WTC11 (cell line): ENCODE data around the gene PPP1R2C. TPM values are rescaled to one million over a fixed set of nuclear protein-coding genes. Genes with fewer than 3 reads are reported as not detected.

Source experiments
- ATAC-seq: fragments of 200-7000 bp; cut with Tn5 transposase; 2 replicates; pipeline ENCODE4 v1.10.0; 2021; ENCODE audit warnings: mild to moderate bottlenecking, moderate library complexity
- CTCF ChIA-PET: fragments of 300-600 bp; sonication (Branson Sonifier 250); formaldehyde crosslinking; loops from one replicate; lab custom pipeline; 2021; ENCODE audit warnings: antibody characterized with exemption; lab: Charles Lee
- POLR2A ChIA-PET: fragments of 350-600 bp; sonication (Branson Sonifier 250); formaldehyde crosslinking; loops from one replicate; lab custom pipeline; 2021; ENCODE audit warnings: antibody characterized with exemption; lab: Charles Lee
- DNase-seq: peaks from one replicate; pipeline ENCODE4 v3.0.0; 2021; ENCODE audit warnings: low spot score
- H3K27ac Mint-ChIP-seq: 2 replicates; pipeline ENCODE4 v1.8.0; 2021; ENCODE audit warnings: mixed read lengths
- H3K27me3 Mint-ChIP-seq: 2 replicates; pipeline ENCODE4 v1.8.0; 2021; ENCODE audit warnings: low read depth, mild to moderate bottlenecking, moderate library complexity, mixed read lengths
- H3K36me3 Mint-ChIP-seq: 2 replicates; pipeline ENCODE4 v1.8.0; 2021; ENCODE audit warnings: mixed read lengths
- H3K4me1 Mint-ChIP-seq: 2 replicates; pipeline ENCODE4 v1.8.0; 2022; ENCODE audit warnings: mixed read lengths
- H3K4me3 Mint-ChIP-seq: 2 replicates; pipeline ENCODE4 v1.8.0; 2021; ENCODE audit warnings: mild to moderate bottlenecking, moderate library complexity, mixed read lengths
- H3K9me3 Mint-ChIP-seq: 2 replicates; pipeline ENCODE4 v1.8.0; 2021; ENCODE audit warnings: mixed read lengths
- ATF1 ChIP-seq: sonication (generic); formaldehyde crosslinking; IDR thresholded peaks from 2 replicates; pipeline ENCODE4 v1.8.1; 2023; ENCODE audit warnings: mild to moderate bottlenecking, moderate library complexity, missing genetic modification reagents
- CBFB ChIP-seq: sonication (generic); formaldehyde crosslinking; IDR thresholded peaks from 2 replicates; pipeline ENCODE4 v1.8.1; 2022; ENCODE audit warnings: mild to moderate bottlenecking, low read depth, missing genetic modification reagents
- CREM ChIP-seq: sonication (generic); formaldehyde crosslinking; IDR thresholded peaks from 2 replicates; pipeline ENCODE4 v1.8.1; 2022; ENCODE audit warnings: mild to moderate bottlenecking, missing genetic modification reagents, moderate library complexity
- FOXJ3 ChIP-seq: sonication (generic); formaldehyde crosslinking; IDR thresholded peaks from 2 replicates; pipeline ENCODE4 v1.9.0; 2021; ENCODE audit warnings: missing genetic modification reagents, mild to moderate bottlenecking, borderline replicate concordance
- JUN ChIP-seq: sonication (generic); formaldehyde crosslinking; IDR thresholded peaks from 2 replicates; pipeline ENCODE4 v1.8.0; 2023; ENCODE audit warnings: mild to moderate bottlenecking, missing genetic modification reagents
- NFATC4 ChIP-seq: fragments of 250-450 bp; sonication (Bioruptor Pico); IDR thresholded peaks from 2 replicates; pipeline ENCODE4 v1.9.0; 2021; ENCODE audit warnings: mild to moderate bottlenecking
- NFYB ChIP-seq: sonication (generic); formaldehyde crosslinking; conservative IDR thresholded peaks from 2 replicates; pipeline ENCODE4 v1.8.0; 2022; ENCODE audit warnings: low read depth, missing genetic modification reagents
- PRRX2 ChIP-seq: fragments of 250-450 bp; sonication (Bioruptor Pico); IDR thresholded peaks from 2 replicates; pipeline ENCODE4 v1.8.0; 2021; ENCODE audit warnings: mild to moderate bottlenecking
- TCF7 ChIP-seq: sonication (generic); formaldehyde crosslinking; IDR thresholded peaks from 2 replicates; pipeline ENCODE4 v1.8.0; 2022; ENCODE audit warnings: mild to moderate bottlenecking, low read depth, missing genetic modification reagents, moderate library complexity
- TEAD1 ChIP-seq: sonication (generic); formaldehyde crosslinking; IDR thresholded peaks from 2 replicates; pipeline ENCODE4 v1.8.0; 2022; ENCODE audit warnings: mild to moderate bottlenecking, missing genetic modification reagents
- ZNF317 ChIP-seq: sonication (generic); formaldehyde crosslinking; IDR thresholded peaks from 2 replicates; pipeline ENCODE4 v1.8.1; 2023; ENCODE audit warnings: low read depth, mild to moderate bottlenecking, moderate library complexity, missing genetic modification reagents, borderline replicate concordance
- total RNA-seq: library from RNA; stranded (reverse); gene quantifications from 3 replicates; pipeline ENCODE4 v1.2.3, GENCODE V29; 2021
- TF ChIP-seq, protein P1 (sequence below): sonication (generic); formaldehyde crosslinking; IDR thresholded peaks from 2 replicates; pipeline ENCODE4 v1.8.1; 2023; ENCODE audit warnings: mild to moderate bottlenecking, moderate library complexity, missing genetic modification reagents
- TF ChIP-seq, protein P2 (sequence below): sonication (generic); formaldehyde crosslinking; IDR thresholded peaks from 2 replicates; pipeline ENCODE4 v1.8.1; 2022; ENCODE audit warnings: low read depth, mild to moderate bottlenecking, moderate library complexity, missing genetic modification reagents, borderline replicate concordance
- TF ChIP-seq, protein P3 (sequence below): fragments of 250-450 bp; sonication (Bioruptor Pico); IDR thresholded peaks from 2 replicates; pipeline ENCODE4 v1.8.0; 2021; ENCODE audit warnings: mild to moderate bottlenecking
- TF ChIP-seq, protein P4 (sequence below): sonication (generic); formaldehyde crosslinking; IDR thresholded peaks from 2 replicates; pipeline ENCODE4 v1.8.1; 2022; ENCODE audit warnings: mild to moderate bottlenecking, missing genetic modification reagents, moderate library complexity, borderline replicate concordance
- TF ChIP-seq, protein P5 (sequence below): fragments of 250-450 bp; sonication (Bioruptor Pico); conservative IDR thresholded peaks from 2 replicates; pipeline ENCODE4 v1.9.0; 2021; ENCODE audit warnings: mild to moderate bottlenecking
- TF ChIP-seq, protein P6 (sequence below): sonication (generic); formaldehyde crosslinking; IDR thresholded peaks from 2 replicates; pipeline ENCODE4 v1.8.1; 2023; ENCODE audit warnings: mild to moderate bottlenecking, missing genetic modification reagents, moderate library complexity
- TF ChIP-seq, protein P7 (sequence below): sonication (generic); formaldehyde crosslinking; IDR thresholded peaks from 2 replicates; pipeline ENCODE4 v1.8.0; 2022; ENCODE audit warnings: missing genetic modification reagents
- TF ChIP-seq, protein P8 (sequence below): fragments of 250-450 bp; sonication (Bioruptor Pico); IDR thresholded peaks from 2 replicates; pipeline ENCODE4 v1.9.0; 2021; ENCODE audit warnings: moderate library complexity, mild to moderate bottlenecking, inconsistent platforms, borderline replicate concordance

PPP1R2C gene
- total RNA-seq, 1 experiment from 2014 or later = not detected

DNA sequence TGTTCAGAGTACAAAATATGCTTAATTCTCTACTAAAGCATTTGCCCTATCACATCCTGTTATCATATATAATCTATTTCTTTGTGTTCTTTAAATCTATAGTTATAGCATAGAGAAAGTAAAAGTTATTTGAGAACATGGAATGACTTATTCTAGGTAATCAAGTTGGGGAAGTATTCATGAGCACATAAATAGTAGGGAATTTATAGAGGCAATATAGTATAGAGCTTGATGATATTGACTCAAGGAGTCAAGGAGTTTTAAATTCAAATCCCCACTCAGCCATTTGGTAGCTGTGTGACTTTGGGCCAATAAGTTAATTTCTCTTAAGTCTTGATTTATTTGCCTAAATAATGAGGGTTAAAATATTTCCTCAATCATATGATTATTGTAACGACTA is 37.5 kb downstream of the PPP1R2C start:
- Mint-ChIP-seq H3K36me3 (no peaks in the 10 kb centered on the region), H3K27ac (no peak overlapping the region), H3K4me1 (no peaks in the 10 kb centered on the region), H3K9me3 (no peaks in the 10 kb centered on the region), H3K27me3 (no peaks in the 10 kb centered on the region)
- ATAC-seq (no peak), DNase-seq (no peak)
- ChIA-PET POLR2A (interaction anchor here (1.1 kb wide), 1 partner anchor 25 kb away, joined by 3 read pairs; no protein-coding TSS in a partner anchor), CTCF (no interaction called here)
- TF ChIP-seq ZNF317 = no peak
- no peak for TF ChIP-seq ATF1
- no peak for TF ChIP-seq TCF7 (CRISPR knock-in tag)
- no peak for TF ChIP-seq FOXJ3 (CRISPR knock-in tag)
- TF ChIP-seq, protein P1, sequence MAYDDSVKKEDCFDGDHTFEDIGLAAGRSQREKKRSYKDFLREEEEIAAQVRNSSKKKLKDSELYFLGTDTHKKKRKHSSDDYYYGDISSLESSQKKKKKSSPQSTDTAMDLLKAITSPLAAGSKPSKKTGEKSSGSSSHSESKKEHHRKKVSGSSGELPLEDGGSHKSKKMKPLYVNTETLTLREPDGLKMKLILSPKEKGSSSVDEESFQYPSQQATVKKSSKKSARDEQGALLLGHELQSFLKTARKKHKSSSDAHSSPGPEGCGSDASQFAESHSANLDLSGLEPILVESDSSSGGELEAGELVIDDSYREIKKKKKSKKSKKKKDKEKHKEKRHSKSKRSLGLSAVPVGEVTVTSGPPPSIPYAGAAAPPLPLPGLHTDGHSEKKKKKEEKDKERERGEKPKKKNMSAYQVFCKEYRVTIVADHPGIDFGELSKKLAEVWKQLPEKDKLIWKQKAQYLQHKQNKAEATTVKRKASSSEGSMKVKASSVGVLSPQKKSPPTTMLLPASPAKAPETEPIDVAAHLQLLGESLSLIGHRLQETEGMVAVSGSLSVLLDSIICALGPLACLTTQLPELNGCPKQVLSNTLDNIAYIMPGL (CRISPR knock-in tag) = no peak
- no peak for TF ChIP-seq NFATC4 (CRISPR knock-in tag)
- TF ChIP-seq, protein P2, sequence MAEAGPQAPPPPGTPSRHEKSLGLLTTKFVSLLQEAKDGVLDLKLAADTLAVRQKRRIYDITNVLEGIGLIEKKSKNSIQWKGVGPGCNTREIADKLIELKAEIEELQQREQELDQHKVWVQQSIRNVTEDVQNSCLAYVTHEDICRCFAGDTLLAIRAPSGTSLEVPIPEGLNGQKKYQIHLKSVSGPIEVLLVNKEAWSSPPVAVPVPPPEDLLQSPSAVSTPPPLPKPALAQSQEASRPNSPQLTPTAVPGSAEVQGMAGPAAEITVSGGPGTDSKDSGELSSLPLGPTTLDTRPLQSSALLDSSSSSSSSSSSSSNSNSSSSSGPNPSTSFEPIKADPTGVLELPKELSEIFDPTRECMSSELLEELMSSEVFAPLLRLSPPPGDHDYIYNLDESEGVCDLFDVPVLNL (CRISPR knock-in tag) = no peak
- TF ChIP-seq NFYB (CRISPR knock-in tag) = no peak
- TF ChIP-seq, protein P3, sequence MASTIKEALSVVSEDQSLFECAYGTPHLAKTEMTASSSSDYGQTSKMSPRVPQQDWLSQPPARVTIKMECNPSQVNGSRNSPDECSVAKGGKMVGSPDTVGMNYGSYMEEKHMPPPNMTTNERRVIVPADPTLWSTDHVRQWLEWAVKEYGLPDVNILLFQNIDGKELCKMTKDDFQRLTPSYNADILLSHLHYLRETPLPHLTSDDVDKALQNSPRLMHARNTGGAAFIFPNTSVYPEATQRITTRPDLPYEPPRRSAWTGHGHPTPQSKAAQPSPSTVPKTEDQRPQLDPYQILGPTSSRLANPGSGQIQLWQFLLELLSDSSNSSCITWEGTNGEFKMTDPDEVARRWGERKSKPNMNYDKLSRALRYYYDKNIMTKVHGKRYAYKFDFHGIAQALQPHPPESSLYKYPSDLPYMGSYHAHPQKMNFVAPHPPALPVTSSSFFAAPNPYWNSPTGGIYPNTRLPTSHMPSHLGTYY (CRISPR knock-in tag) = no peak
- no peak for TF ChIP-seq TEAD1 (CRISPR knock-in tag)
- TF ChIP-seq, protein P4, sequence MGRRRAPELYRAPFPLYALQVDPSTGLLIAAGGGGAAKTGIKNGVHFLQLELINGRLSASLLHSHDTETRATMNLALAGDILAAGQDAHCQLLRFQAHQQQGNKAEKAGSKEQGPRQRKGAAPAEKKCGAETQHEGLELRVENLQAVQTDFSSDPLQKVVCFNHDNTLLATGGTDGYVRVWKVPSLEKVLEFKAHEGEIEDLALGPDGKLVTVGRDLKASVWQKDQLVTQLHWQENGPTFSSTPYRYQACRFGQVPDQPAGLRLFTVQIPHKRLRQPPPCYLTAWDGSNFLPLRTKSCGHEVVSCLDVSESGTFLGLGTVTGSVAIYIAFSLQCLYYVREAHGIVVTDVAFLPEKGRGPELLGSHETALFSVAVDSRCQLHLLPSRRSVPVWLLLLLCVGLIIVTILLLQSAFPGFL (CRISPR knock-in tag) = no peak
- no peak for TF ChIP-seq CREM
- TF ChIP-seq, protein P5, sequence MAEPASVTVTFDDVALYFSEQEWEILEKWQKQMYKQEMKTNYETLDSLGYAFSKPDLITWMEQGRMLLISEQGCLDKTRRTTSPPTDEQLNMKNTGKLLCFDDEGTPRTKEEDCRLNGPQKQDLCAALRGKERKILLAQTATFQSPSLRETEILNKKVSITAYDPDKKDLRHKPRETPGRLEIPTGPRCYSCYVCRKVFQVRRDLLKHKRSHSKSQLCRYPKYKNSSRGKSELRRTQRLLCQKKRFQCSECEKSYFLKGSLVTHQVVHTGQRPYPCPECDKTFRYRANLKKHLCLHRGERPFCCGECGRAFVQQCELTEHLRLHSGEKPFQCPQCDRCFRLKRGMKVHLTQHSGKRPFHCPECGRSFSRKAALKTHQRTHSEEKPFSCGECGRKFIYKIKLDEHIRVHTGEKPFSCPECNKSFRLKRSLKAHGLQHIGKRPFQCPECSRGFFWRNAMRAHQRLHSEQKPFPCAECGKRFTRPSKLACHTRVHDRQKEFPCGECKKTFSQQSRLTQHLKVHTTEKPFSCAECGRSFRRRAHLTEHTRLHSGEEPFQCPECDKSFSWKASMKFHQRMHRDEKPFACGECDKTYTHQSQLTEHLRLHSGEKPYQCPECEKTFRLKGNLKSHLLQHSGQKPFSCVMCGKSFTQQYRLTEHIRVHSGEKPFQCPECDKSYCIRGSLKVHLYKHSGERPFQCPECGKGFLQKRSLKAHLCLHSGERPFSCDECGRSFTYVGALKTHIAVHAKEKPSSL (CRISPR knock-in tag) = no peak
- TF ChIP-seq, protein P6, sequence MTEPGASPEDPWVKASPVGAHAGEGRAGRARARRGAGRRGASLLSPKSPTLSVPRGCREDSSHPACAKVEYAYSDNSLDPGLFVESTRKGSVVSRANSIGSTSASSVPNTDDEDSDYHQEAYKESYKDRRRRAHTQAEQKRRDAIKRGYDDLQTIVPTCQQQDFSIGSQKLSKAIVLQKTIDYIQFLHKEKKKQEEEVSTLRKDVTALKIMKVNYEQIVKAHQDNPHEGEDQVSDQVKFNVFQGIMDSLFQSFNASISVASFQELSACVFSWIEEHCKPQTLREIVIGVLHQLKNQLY (CRISPR knock-in tag) = no peak
- TF ChIP-seq, protein P7, sequence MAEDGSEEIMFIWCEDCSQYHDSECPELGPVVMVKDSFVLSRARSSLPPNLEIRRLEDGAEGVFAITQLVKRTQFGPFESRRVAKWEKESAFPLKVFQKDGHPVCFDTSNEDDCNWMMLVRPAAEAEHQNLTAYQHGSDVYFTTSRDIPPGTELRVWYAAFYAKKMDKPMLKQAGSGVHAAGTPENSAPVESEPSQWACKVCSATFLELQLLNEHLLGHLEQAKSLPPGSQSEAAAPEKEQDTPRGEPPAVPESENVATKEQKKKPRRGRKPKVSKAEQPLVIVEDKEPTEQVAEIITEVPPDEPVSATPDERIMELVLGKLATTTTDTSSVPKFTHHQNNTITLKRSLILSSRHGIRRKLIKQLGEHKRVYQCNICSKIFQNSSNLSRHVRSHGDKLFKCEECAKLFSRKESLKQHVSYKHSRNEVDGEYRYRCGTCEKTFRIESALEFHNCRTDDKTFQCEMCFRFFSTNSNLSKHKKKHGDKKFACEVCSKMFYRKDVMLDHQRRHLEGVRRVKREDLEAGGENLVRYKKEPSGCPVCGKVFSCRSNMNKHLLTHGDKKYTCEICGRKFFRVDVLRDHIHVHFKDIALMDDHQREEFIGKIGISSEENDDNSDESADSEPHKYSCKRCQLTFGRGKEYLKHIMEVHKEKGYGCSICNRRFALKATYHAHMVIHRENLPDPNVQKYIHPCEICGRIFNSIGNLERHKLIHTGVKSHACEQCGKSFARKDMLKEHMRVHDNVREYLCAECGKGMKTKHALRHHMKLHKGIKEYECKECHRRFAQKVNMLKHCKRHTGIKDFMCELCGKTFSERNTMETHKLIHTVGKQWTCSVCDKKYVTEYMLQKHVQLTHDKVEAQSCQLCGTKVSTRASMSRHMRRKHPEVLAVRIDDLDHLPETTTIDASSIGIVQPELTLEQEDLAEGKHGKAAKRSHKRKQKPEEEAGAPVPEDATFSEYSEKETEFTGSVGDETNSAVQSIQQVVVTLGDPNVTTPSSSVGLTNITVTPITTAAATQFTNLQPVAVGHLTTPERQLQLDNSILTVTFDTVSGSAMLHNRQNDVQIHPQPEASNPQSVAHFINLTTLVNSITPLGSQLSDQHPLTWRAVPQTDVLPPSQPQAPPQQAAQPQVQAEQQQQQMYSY = no peak
- TF ChIP-seq, protein P8, sequence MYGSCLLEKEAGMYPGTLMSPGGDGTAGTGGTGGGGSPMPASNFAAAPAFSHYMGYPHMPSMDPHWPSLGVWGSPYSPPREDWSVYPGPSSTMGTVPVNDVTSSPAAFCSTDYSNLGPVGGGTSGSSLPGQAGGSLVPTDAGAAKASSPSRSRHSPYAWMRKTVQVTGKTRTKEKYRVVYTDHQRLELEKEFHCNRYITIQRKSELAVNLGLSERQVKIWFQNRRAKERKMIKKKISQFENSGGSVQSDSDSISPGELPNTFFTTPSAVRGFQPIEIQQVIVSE = no peak
- no peak for TF ChIP-seq JUN (CRISPR knock-in tag)
- no peak for TF ChIP-seq CBFB (CRISPR knock-in tag)
- TF ChIP-seq PRRX2 = no peak
- TF ChIP-seq, all 79 proteins: peak for 0
- no peak overlapping the region for H3K4me3 Mint-ChIP-seq
